ENCODE results near the gene SNPH. TPM values are rescaled to one million over a fixed set of nuclear protein-coding genes. Genes with fewer than 3 reads are reported as not detected.

SNPH gene
- total RNA-seq = 5.3 and 6.2 TPM in 2 replicates

DNA sequence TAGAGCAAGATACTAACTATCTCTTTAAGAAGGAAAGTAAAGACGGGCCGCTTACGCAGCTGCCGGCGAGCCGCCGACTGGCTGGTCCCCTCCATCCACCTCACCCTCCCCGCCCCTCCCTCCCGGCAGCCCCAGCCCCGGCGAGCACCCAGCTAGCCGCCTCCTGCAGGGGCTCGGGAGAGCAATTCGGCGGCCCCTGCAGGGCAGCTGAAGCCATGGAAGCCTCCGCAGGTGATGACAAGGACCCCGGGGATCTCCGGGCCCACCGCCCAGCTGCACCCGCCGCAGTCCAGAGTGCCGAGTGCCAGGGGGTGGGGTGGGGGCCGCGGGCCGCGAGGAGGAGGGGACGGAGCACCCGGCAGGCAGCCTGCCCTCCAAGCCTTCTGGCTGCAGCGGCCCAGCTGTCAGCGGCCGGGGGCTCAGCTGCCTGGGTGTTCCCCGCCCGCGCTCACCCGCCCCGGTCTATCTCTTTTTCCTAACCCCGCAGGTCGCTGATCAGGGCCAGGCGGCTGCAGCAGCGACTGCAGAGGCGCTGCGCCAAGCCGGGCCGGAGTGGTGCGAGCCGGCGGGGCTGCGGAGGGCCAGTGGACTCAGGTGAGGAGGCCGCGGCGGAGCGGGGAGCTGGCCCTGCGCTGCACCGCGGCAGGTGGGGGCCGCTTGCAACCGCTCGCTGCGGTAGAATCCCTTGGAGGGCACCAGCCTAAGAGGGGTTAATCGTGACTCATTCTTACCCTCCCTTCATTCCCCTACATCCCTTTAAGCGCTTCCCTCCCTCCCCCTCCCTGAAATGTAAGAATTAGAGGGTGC, at the start of gene SNPH:
TSS of gene SNPH (plus strand) at position 128 of the 807 bp plus-strand sequence. CDS start 29,946 bp downstream, outside the sequence.

DNA sequence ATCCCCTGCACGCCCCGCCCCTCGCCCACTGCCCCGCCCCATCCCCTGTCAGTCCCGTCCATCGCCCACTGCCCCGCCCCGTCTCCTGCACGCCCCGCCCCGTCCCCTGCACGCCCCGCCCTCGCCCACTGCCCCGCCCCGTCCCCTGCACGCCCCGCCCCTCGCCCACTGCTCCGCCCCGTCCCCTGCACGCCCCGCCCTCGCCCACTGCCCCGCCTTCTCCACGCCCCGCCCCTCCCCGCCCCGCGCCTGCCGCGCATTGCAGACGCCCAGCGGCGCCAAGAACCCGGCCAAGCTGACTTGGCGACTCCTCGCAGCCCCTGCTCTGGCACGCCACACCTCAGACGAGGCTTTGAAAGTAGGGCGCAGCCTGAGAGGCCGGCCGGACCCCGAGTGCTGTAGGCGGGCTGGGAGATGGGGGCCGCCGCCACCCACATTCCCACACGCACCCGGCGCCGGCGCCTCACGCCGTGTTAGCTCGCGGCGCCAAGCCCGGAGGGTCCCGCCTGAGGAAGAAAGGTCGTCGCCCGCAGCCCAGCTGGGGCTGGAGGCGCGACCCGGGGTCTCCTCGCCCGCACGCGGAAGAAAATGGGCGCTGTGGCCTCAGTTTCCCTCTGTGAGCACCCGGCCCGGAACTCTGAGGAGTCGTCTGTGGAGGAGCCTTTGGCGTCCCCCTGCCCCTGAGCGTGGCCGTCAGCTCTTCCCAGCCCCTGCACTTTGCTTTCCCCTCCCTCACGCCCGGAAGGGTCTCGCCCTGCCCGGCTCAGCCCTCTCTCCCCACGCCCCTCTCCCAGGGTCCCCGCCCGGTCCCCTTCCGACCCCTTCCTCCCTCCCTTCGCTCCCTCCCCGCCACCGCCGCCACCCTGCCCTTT, 40.1 kb upstream of the SNPH start, which contains the start of gene RAD21L1:
TSS of gene RAD21L1 (plus strand) at position 262 of the 872 bp plus-strand sequence. CDS start 2,410 bp downstream, outside the sequence.

DNA sequence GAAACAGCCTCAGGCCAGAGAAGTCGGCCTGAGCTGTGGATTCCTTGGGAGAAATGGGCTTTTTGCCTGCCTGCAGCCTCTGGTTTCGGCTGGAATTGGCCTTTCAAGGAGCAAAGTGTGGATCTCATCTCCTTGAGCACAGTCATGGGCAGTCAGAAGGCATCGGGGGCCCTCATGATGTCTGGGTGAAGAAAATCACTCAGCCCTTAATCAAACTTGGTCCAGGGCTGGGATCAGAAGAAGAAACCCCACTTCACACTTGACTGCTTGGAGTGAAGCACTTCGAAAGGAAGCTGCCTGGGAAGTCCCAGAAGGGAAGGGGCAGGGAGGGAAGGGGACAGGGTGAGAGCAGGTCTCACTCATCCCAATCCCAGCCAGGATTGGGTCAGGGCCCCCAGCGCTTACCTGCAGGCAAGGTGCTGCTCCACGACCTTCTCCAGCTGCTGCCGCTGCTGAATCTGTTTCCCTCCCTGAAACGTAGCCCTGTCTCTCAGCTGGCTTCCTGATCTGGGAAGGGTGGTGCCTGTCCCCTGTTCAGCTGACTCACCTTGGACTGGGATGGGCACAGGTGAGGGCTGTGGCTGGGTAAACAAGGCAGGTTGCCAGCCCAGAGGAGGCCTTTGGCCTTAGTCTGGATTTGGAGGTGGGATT, 62.7 kb downstream of the SNPH start, which contains the start of gene SDCBP2:
TSS of gene SDCBP2 (minus strand) at position 460 of the 651 bp plus-strand sequence. CDS start 8,723 bp downstream, outside the sequence.

Other genes starting within 250 kb of the SNPH start
- gene PSMF1, start 147.7 kb upstream of the SNPH start, total RNA-seq = 76.8 and 152 TPM in 2 replicates
- 1.1 and 3.3 TPM in 2 replicates for gene TMEM74B, start 81.3 kb upstream of the SNPH start, total RNA-seq
- 0.33 TPM in 1 of 2 replicates, not detected in the other for gene C20orf202, start 62.8 kb upstream of the SNPH start, total RNA-seq
- gene RAD21L1, start 40.2 kb upstream of the SNPH start, total RNA-seq = not detected in 2 replicates
- 4.9 and 6.2 TPM in 2 replicates for gene SDCBP2, start 62.8 kb downstream of the SNPH start, total RNA-seq
- gene FKBP1A, start 126.8 kb downstream of the SNPH start, total RNA-seq = 411 and 427 TPM in 2 replicates
- 38.5 and 38.6 TPM in 2 replicates for gene NSFL1C, start 200.6 kb downstream of the SNPH start, total RNA-seq
- gene SIRPB2, start 225.1 kb downstream of the SNPH start, total RNA-seq = 4.2 and 4.6 TPM in 2 replicates